ENCODE results near the gene CCL11.
"Not testable (repeated sequence)": the region's sequence is repeated elsewhere in the genome, so short reads cannot be mapped to it uniquely, and the experiment has no call there.

CCL11 gene

GRCh38 chr17:34318474-34318873 is 32.9 kb downstream of the CCL11 start:
- Histone ChIP-seq H3K27me3 (no peaks in the 10 kb centered on the region), H3K4me3 (ENCODE audit: low read depth in 1 of 2, low read length in 1 of 2) (no peak overlapping the region), H3K27ac (no peak overlapping the region), H3K36me3 (no peaks in the 10 kb centered on the region), H3K4me1 (ENCODE audit: control insufficient read depth in 1 of 2, insufficient read depth in 1 of 2, low read depth in 1 of 2, low read length in 1 of 2) (peaks cover 10 to 16% of the 10 kb centered on the region in 2 experiments), H3K9me3 (no peaks in the 10 kb centered on the region)
- TF ChIP-seq CTCF (IDR thresholded peaks at IDR 0.05) = no peak

- H3K4me3 ChIP-seq (ENCODE audit: low read depth in 1 of 2, low read length in 1 of 2) = no peak within 1 kb of the TSS
- H3K27ac ChIP-seq = no peak within 1 kb of the TSS
- H3K9me3 ChIP-seq = no peaks in the 10 kb centered on the region
- H3K36me3 ChIP-seq = no peaks in the 10 kb centered on the region
- no peak for TF ChIP-seq CTCF (IDR thresholded peaks at IDR 0.05)
- no peaks in the 10 kb centered on the region for H3K27me3 ChIP-seq
- H3K4me1 ChIP-seq (ENCODE audit: control insufficient read depth in 1 of 2, insufficient read depth in 1 of 2, low read depth in 1 of 2, low read length in 1 of 2) = peaks cover 6 to 10% of the 10 kb centered on the region in 2 experiments
Observed at GRCh38 chr17:34319039-34319483, 33.5 kb downstream of the CCL11 start, which contains the start of gene CCL8. TSS of gene CCL8 (plus strand) at chr17:34319435. CDS start at chr17:34319502, 67 bp downstream.

GRCh38 chr17:34321964-34322363 is 36.4 kb downstream of the CCL11 start:
- Histone ChIP-seq H3K27me3 (no peaks in the 10 kb centered on the region), H3K27ac (no peak overlapping the region), H3K4me3 (ENCODE audit: low read depth in 1 of 2, low read length in 1 of 2) (no peak overlapping the region), H3K36me3 (no peaks in the 10 kb centered on the region), H3K4me1 (ENCODE audit: control insufficient read depth in 1 of 2, insufficient read depth in 1 of 2, low read depth in 1 of 2, low read length in 1 of 2) (no peaks in the 10 kb centered on the region), H3K9me3 (no peaks in the 10 kb centered on the region)
- no peak for TF ChIP-seq CTCF (IDR thresholded peaks at IDR 0.05)

- H3K27ac ChIP-seq; H3K9me3 ChIP-seq; H3K4me1 ChIP-seq (ENCODE audit: control insufficient read depth in 1 of 2, insufficient read depth in 1 of 2, low read depth in 1 of 2, low read length in 1 of 2); H3K4me3 ChIP-seq (ENCODE audit: low read depth in 1 of 2, low read length in 1 of 2); H3K27me3 ChIP-seq; H3K36me3 ChIP-seq: not testable (repeated sequence)
Observed at GRCh38 chr17:34327580-34327979, 42.0 kb downstream of the CCL11 start.

GRCh38 chr17:34337701-34338100 is 52.2 kb downstream of the CCL11 start:
- Histone ChIP-seq H3K27me3 (no peaks in the 10 kb centered on the region), H3K9me3 (no peaks in the 10 kb centered on the region), H3K4me1 (ENCODE audit: control insufficient read depth in 1 of 2, insufficient read depth in 1 of 2, low read depth in 1 of 2, low read length in 1 of 2) (no peaks in the 10 kb centered on the region), H3K27ac (no peak overlapping the region), H3K36me3 (no peaks in the 10 kb centered on the region), H3K4me3 (ENCODE audit: low read depth in 1 of 2, low read length in 1 of 2) (no peak overlapping the region)
- no peak for TF ChIP-seq CTCF (IDR thresholded peaks at IDR 0.05)

Data from neutrophil (primary cell).